ENCODE data around the gene CBL. TPM values are rescaled to one million over a fixed set of nuclear protein-coding genes. Genes with fewer than 3 reads are reported as not detected.
"Not testable (repeated sequence)": the region's sequence is repeated elsewhere in the genome, so short reads cannot be mapped to it uniquely, and the experiment has no call there.

The CBL gene
- total and polyA plus RNA-seq, 5 donors, result 3.3 to 13.3 (median 8.7) TPM

GRCh38 chr11:119185981-119186634 lies 20.0 kb upstream of the CBL start:
- Histone ChIP-seq H3K4me1 (ENCODE audit: control insufficient read depth, insufficient read depth, low read length) (no peaks in the 10 kb centered on the region), H3K27me3 (ENCODE audit: control insufficient read depth, insufficient read depth) (no peaks in the 10 kb centered on the region), H3K9me3 (ENCODE audit: control insufficient read depth, low read length) (no peaks in the 10 kb centered on the region), H3K4me3 (ENCODE audit: low read length) (no peak overlapping the region), H3K27ac (ENCODE audit: low read length) (no peak overlapping the region)
- 45% methylated on average over 15 of the region's 15 CpGs for WGBS
- ATAC-seq, result peak in 1 of 2 donors; percentile 13
- no peak for DNase-seq
- intact Hi-C loops (cut with DNase I), result no loop called here

DNA sequence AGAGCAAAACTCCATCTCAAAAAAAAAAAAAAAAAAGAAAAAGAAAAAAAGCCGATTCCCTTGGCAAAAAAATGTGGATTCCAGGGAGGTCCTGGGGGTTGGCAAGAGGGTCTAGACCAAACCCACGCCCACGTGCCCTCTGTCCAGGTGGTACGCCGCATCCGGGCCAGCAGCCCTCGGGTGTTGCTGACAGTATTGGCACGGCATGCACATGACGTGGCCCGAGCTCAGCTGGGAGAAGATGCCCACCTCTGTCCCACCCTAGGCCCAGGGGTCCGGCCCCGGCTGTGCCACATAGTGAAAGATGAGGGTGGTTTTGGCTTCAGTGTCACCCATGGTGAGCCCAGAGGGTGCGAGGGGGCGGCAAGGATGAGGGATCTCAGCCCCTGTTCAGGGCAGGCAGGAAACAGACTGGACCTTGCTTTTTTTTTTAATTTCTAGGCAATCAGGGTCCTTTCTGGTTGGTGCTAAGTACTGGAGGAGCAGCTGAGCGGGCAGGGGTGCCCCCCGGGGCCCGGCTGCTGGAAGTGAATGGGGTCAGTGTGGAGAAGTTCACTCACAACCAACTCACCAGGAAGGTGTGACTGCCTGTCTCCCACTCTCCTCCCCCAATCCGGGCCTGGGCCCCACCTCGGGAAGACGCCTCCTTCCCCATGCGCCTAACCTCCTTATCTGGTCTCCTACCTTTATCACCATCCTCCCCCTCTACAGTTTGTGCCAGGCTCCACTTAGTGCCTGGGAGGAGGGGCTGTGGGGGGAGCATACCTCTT lies 18.8 kb upstream of the CBL start:
- DNase-seq, result no peak
- intact Hi-C loops (cut with DNase I), result no loop called here
- WGBS, result 79% methylated on average over 21 of the region's 21 CpGs
- peak in 1 of 2 donors; percentile 9 for ATAC-seq
- H3K9me3 ChIP-seq (ENCODE audit: control insufficient read depth, low read length), result no peaks in the 10 kb centered on the region
- H3K4me3 ChIP-seq (ENCODE audit: low read length), result no peak overlapping the region
- H3K27ac ChIP-seq (ENCODE audit: low read length), result no peak overlapping the region
- no peaks in the 10 kb centered on the region for H3K27me3 ChIP-seq (ENCODE audit: control insufficient read depth, insufficient read depth)
- H3K4me1 ChIP-seq (ENCODE audit: control insufficient read depth, insufficient read depth, low read length), result no peaks in the 10 kb centered on the region

GRCh38 chr11:119188067-119188466 lies 18.1 kb upstream of the CBL start:
- no peak for DNase-seq
- 82% methylated on average over 11 of the region's 11 CpGs for WGBS

DNA sequence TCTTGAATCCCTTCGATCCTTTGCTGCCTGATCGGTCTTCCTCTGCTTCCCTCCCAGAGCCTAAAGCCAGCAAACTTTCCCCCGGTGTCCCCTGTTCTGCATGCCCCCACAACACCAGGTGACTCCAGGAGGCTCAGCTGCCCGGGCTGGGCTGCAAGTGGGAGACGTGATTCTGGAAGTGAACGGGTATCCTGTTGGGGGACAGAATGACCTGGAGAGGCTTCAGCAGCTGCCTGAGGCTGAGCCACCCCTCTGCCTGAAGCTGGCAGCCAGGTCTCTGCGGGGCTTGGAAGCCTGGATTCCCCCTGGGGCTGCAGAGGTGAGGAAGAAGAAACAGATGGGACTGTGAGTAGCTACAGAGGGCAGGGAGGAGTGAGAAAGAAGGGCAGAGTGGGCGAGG lies 17.3 kb upstream of the CBL start:
- Histone ChIP-seq H3K4me1 (ENCODE audit: control insufficient read depth, insufficient read depth, low read length) (no peaks in the 10 kb centered on the region), H3K27ac (ENCODE audit: low read length) (no peak overlapping the region), H3K9me3 (ENCODE audit: control insufficient read depth, low read length) (no peaks in the 10 kb centered on the region), H3K4me3 (ENCODE audit: low read length) (no peak overlapping the region), H3K27me3 (ENCODE audit: control insufficient read depth, insufficient read depth) (no peaks in the 10 kb centered on the region)
- intact Hi-C loops (cut with DNase I), result no loop called here
- WGBS, result 88% methylated on average over 8 of the region's 8 CpGs
- DNase-seq, result no peak
- no peak for ATAC-seq

More at GRCh38 chr11:119188067-119188466, 18.1 kb upstream of the CBL start:
- H3K4me1 ChIP-seq (ENCODE audit: control insufficient read depth, insufficient read depth, low read length), result no peaks in the 10 kb centered on the region
- no peak overlapping the region for H3K27ac ChIP-seq (ENCODE audit: low read length)
- H3K27me3 ChIP-seq (ENCODE audit: control insufficient read depth, insufficient read depth), result no peaks in the 10 kb centered on the region
- no peak overlapping the region for H3K4me3 ChIP-seq (ENCODE audit: low read length)
- peak in 1 of 2 donors; percentile 10 for ATAC-seq
- H3K9me3 ChIP-seq (ENCODE audit: control insufficient read depth, low read length), result no peaks in the 10 kb centered on the region
- intact Hi-C loops (cut with DNase I), result no loop called here

DNA sequence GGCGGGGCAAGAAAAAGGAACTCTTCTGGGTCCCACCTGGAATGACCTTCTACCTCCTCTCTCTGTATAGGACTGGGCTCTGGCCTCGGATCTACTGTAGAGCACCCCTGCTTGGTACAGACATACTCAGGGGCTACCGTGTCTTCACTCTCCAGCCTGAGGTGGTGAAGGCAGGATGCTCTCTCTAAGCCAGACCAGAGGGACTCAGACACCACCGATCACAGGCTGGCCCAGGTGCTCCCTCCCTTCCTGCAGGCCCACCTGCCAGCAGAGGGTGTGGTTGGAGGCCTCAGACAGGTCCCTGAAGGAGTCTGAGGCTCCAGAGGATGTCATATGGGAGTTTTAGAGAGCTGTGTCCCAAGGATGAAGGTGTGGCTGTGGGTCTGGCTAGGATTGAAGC lies 16.7 kb upstream of the CBL start:
- intact Hi-C loops (cut with DNase I), result no loop called here
- ATAC-seq (no peak), DNase-seq (no peak)
- 85% methylated on average over 4 of the region's 4 CpGs for WGBS
- no peak overlapping the region for H3K4me3 ChIP-seq (ENCODE audit: low read length)
- H3K9me3 ChIP-seq (ENCODE audit: control insufficient read depth, low read length), result no peaks in the 10 kb centered on the region
- no peaks in the 10 kb centered on the region for H3K27me3 ChIP-seq (ENCODE audit: control insufficient read depth, insufficient read depth)
- no peaks in the 10 kb centered on the region for H3K4me1 ChIP-seq (ENCODE audit: control insufficient read depth, insufficient read depth, low read length)
- no peak overlapping the region for H3K27ac ChIP-seq (ENCODE audit: low read length)

DNA sequence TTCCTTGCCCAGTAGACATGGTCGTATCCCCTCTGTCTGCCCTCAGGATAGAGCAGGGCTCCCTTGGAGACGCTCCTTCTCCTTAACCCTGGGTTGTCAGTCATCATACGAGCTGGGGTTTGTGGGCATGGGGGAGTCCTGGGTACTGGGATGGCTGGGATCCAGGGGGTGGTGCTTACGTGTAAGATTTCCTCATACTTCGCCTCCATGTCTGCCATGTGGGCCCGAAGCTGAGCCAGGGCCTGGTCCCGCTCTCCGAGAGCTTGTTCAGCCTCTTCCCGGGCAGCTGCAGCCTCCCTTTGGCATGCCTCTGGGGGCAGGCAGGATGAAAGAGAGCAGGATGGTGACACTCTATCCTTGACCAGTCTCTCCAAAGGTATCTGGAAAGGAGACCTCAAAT lies 15.6 kb upstream of the CBL start:
- WGBS, result 76% methylated on average over 9 of the region's 9 CpGs
- Histone ChIP-seq H3K27ac (ENCODE audit: low read length) (no peak overlapping the region), H3K9me3 (ENCODE audit: control insufficient read depth, low read length) (no peaks in the 10 kb centered on the region), H3K27me3 (ENCODE audit: control insufficient read depth, insufficient read depth) (no peaks in the 10 kb centered on the region), H3K4me3 (ENCODE audit: low read length) (no peak overlapping the region), H3K4me1 (ENCODE audit: control insufficient read depth, insufficient read depth, low read length) (no peaks in the 10 kb centered on the region)
- intact Hi-C loops (cut with DNase I), result loop anchor here in 1 of 4 donors (10.0 kb wide), 1 partner anchor 284 kb away; no protein-coding TSS in a partner anchor
- DNase-seq (no peak), ATAC-seq (no peak)

DNA sequence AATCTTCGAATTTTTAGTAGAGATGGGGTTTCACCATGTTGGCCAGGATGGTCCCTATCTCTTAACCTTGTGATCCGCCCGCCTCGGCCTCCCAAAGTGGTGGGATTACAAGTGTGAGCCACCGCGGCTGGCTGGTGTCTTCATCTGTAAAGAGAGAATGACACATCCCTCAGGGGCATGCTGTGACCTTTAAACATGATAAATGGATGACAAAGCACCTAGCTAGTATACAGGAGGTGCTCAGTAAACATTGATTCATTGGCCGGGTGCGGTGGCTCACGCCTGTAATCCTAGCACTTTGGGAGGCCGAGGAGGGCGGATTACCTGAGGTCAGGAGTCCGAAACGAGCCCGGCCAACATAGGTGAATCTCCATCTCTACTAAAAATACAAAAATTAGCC lies 14.9 kb upstream of the CBL start:
- H3K9me3 ChIP-seq (ENCODE audit: control insufficient read depth, low read length); H3K4me3 ChIP-seq (ENCODE audit: low read length); H3K27me3 ChIP-seq (ENCODE audit: control insufficient read depth, insufficient read depth); ATAC-seq; H3K27ac ChIP-seq (ENCODE audit: low read length); H3K4me1 ChIP-seq (ENCODE audit: control insufficient read depth, insufficient read depth, low read length); DNase-seq: not testable (repeated sequence)
- intact Hi-C loops (cut with DNase I), result loop anchor here in 1 of 4 donors (10.0 kb wide), 1 partner anchor 284 kb away; no protein-coding TSS in a partner anchor
- 94% methylated on average over 14 of the region's 14 CpGs for WGBS

DNA sequence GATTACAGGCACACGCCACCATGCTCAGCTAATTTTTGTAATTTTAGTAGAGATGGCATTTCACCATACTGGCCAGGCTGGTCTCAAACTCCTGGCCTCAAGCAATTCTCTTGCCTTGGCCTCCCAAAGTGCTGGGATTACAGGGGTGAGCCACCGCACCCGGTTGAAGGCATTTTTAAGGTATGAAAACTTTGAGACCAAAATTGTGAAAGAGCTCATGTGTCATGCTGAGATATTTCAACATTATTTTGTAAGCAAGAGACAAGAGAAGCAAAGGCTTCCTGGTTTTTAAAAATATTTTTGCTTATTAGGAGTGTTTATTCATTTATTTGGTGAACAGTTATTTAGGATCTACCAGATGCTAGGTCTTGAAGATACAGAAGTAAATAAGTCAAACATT lies 14.0 kb upstream of the CBL start:
- 89% methylated on average over 3 of the region's 3 CpGs for WGBS
- intact Hi-C loops (cut with DNase I), result loop anchor here in 1 of 4 donors (10.0 kb wide), 1 partner anchor 283 kb away; no protein-coding TSS in a partner anchor
- H3K4me1 ChIP-seq (ENCODE audit: control insufficient read depth, insufficient read depth, low read length), result no peaks in the 10 kb centered on the region
- no peaks in the 10 kb centered on the region for H3K9me3 ChIP-seq (ENCODE audit: control insufficient read depth, low read length)
- DNase-seq, result no peak
- no peaks in the 10 kb centered on the region for H3K27me3 ChIP-seq (ENCODE audit: control insufficient read depth, insufficient read depth)
- H3K27ac ChIP-seq (ENCODE audit: low read length), result no peak overlapping the region
- H3K4me3 ChIP-seq (ENCODE audit: low read length), result no peak overlapping the region
- no peak for ATAC-seq

GRCh38 chr11:119193001-119193400 lies 13.1 kb upstream of the CBL start:
- no peaks in the 10 kb centered on the region for H3K4me1 ChIP-seq (ENCODE audit: control insufficient read depth, insufficient read depth, low read length)
- ATAC-seq (no peak), DNase-seq (no peak)
- H3K4me3 ChIP-seq (ENCODE audit: low read length), result no peak overlapping the region
- no peaks in the 10 kb centered on the region for H3K27me3 ChIP-seq (ENCODE audit: control insufficient read depth, insufficient read depth)
- no peak overlapping the region for H3K27ac ChIP-seq (ENCODE audit: low read length)
- whole genome bisulfite sequencing, result 84% methylated on average over 5 of the region's 5 CpGs
- H3K9me3 ChIP-seq (ENCODE audit: control insufficient read depth, low read length), result no peaks in the 10 kb centered on the region
- intact Hi-C loops (cut with DNase I), result loop anchor here in 1 of 4 donors (10.0 kb wide), 1 partner anchor 282 kb away; no protein-coding TSS in a partner anchor

- intact Hi-C loops (cut with DNase I), result loop anchor here in 1 of 4 donors (10.0 kb wide), 1 partner anchor 281 kb away; no protein-coding TSS in a partner anchor
- Histone ChIP-seq H3K9me3 (ENCODE audit: control insufficient read depth, low read length) (no peaks in the 10 kb centered on the region), H3K4me3 (ENCODE audit: low read length) (no peak overlapping the region), H3K27me3 (ENCODE audit: control insufficient read depth, insufficient read depth) (no peaks in the 10 kb centered on the region), H3K27ac (ENCODE audit: low read length) (no peak overlapping the region), H3K4me1 (ENCODE audit: control insufficient read depth, insufficient read depth, low read length) (no peaks in the 10 kb centered on the region)
- WGBS, result 88% methylated on average over 10 of the region's 10 CpGs
- ATAC-seq (no peak), DNase-seq (no peak)
These were observed 12.5 kb upstream of the CBL start for GRCh38 chr11:119193626-119194025.

DNA sequence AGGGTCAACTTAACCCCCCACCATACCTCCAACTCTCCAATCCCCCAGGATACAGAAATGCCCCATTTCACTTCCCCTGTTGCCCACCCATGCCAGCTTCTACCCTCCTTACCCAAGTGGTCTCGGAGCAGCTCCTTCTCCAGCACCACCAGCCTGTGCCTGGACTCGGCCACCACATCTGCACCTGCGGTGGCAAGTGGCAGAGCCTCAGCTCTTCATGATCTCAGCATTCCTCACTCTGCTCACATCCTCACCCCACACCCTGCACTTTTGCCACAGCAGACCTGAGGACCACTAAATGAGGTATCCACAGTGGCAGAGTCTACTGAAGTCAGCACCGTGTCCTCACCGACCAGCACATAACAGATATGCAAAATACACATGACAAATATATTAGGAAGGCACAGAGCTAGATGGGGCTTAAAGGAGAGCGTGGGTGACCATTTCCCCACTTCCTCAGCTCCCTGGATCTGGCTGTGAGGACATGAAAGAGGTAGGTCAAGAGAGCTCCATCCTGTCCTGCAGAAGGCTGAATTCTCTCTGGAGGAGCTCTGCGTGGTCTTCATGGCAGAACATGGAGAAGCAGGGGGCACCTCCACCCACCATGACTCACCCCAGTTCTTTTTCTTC lies 11.2 kb upstream of the CBL start:
- Histone ChIP-seq H3K27me3 (ENCODE audit: control insufficient read depth, insufficient read depth) (no peaks in the 10 kb centered on the region), H3K9me3 (ENCODE audit: control insufficient read depth, low read length) (no peaks in the 10 kb centered on the region), H3K4me1 (ENCODE audit: control insufficient read depth, insufficient read depth, low read length) (no peaks in the 10 kb centered on the region), H3K27ac (ENCODE audit: low read length) (no peak overlapping the region), H3K4me3 (ENCODE audit: low read length) (no peak overlapping the region)
- WGBS, result 67% methylated on average over 7 of the region's 7 CpGs
- no peak for DNase-seq
- ATAC-seq, result no peak
- intact Hi-C loops (cut with DNase I), result loop anchor here in 1 of 4 donors (10.0 kb wide), 1 partner anchor 280 kb away; no protein-coding TSS in a partner anchor

Data from right cardiac atrium (tissue), 5 donors.